ENCODE results near the gene BCAT1. TPM values are rescaled to one million over a fixed set of nuclear protein-coding genes. Genes with fewer than 3 reads are reported as not detected.
"Not testable (repeated sequence)": the region's sequence is repeated elsewhere in the genome, so short reads cannot be mapped to it uniquely, and the experiment has no call there.

The BCAT1 gene
- total and polyA plus RNA-seq, 2 of the 8 experiments (the other 6 are each of a cell fraction or from before 2014, with no cell fraction given) = 19.7 to 263 TPM

- ChIA-PET POLR2A (ENCODE audit: partially characterized antibody) (interaction anchor here (2.4 kb wide), 1 partner anchor 9 kb away, joined by 9 read pairs; no protein-coding TSS in a partner anchor), CTCF (ENCODE audit: partially characterized antibody) (interaction anchor here (0.8 to 1.1 kb wide), 2 partner anchors 14 to 112 kb away, joined by 3 to 4 read pairs; no protein-coding TSS in a partner anchor)
- H2BK15ac ChIP-seq (ENCODE audit: low read length); H3K56ac ChIP-seq (replicated peaks; ENCODE audit: insufficient read length, low read depth, low read length); H2BK20ac ChIP-seq (ENCODE audit: low read length); H3K27me3 ChIP-seq (replicated peaks in 1 of 4; ENCODE audit: control insufficient read depth in 3 of 4, extremely low read depth in 1 of 4, insufficient read depth in 3 of 4, low read length in 3 of 4); H3K27ac ChIP-seq (ENCODE audit: low read depth, low read length); FAIRE-seq; H2BK12ac ChIP-seq (ENCODE audit: low read depth, low read length); H4K8ac ChIP-seq (ENCODE audit: extremely low read depth, insufficient read depth, low read length); DNase-seq (ENCODE audit: low read depth in 1 of 2, low spot score in 2 of 2); H2BK5ac ChIP-seq (ENCODE audit: low read depth, low read length); H4K20me1 ChIP-seq (replicated peaks in 1 of 2; ENCODE audit: control insufficient read depth in 1 of 2, insufficient read depth in 2 of 2, low read length in 2 of 2); H2BK120ac ChIP-seq (replicated peaks; ENCODE audit: low read depth, low read length); H3K14ac ChIP-seq (ENCODE audit: insufficient read length); H2AFZ ChIP-seq (ENCODE audit: low read length); H3K79me2 ChIP-seq (ENCODE audit: control insufficient read depth in 1 of 2, insufficient read depth in 2 of 2, low read length in 2 of 2); H3K9ac ChIP-seq (replicated peaks in 1 of 4; ENCODE audit: extremely low read depth in 1 of 4, low read depth in 3 of 4, low read length in 3 of 4); H3K4me3 ChIP-seq (ENCODE audit: extremely low read depth in 1 of 4, insufficient read depth in 2 of 4, low read depth in 3 of 4, low read length in 4 of 4); H2AK5ac ChIP-seq (ENCODE audit: low read depth, low read length); H3K4me1 ChIP-seq (replicated peaks in 1 of 4; ENCODE audit: control insufficient read depth in 3 of 4, insufficient read depth in 4 of 4, low read length in 3 of 4); H4K91ac ChIP-seq (replicated peaks; ENCODE audit: insufficient read length, low read length); H3K23ac ChIP-seq (ENCODE audit: insufficient read length); H3K79me1 ChIP-seq (ENCODE audit: low read depth, low read length); H3K4me2 ChIP-seq (ENCODE audit: insufficient read depth in 1 of 2, low read depth in 2 of 2, low read length in 2 of 2); H3K9me3 ChIP-seq (ENCODE audit: insufficient read depth in 2 of 2, low read depth in 1 of 2, low read length in 1 of 2); H3K4ac ChIP-seq (replicated peaks; ENCODE audit: insufficient read length, low read depth, low read length); H3K18ac ChIP-seq (ENCODE audit: extremely low read depth, low read length); H3K23me2 ChIP-seq (ENCODE audit: low read depth, low read length); H4K5ac ChIP-seq (ENCODE audit: insufficient read length, low read depth, low read length): not testable (repeated sequence)
- WGBS, 2 experiments (ENCODE audit: extremely low coverage in 1 of 2, insufficient coverage in 1 of 2, insufficient read length in 1 of 2, insufficient replicate concordance in 2 of 2, low coverage in 1 of 2, low lambda C conversion rate in 2 of 2, missing lambda C conversion rate in 1 of 2) = 79% methylated on average over 2 of the region's 2 CpGs; no CpG with 5 or more reads in 1 of the 2 experiments
- H3K36me3 ChIP-seq (ENCODE audit: control insufficient read depth in 2 of 4, insufficient read depth in 4 of 4, low read length in 3 of 4) = peaks cover 9 to 21% (median 12%) of the 10 kb centered on the region in 4 experiments; a peak in 7 of 8 replicates
Observed at GRCh38 chr12:24851883-24852282, 97.0 kb downstream of the BCAT1 start.

Data from H1 (cell line).